ENCODE results near the gene DOCK10. TPM values are rescaled to one million over a fixed set of nuclear protein-coding genes. Genes with fewer than 3 reads are reported as not detected.

Gene DOCK10
- total and polyA plus RNA-seq, 4 donors, result 7.6 to 81.8 (median 42.6) TPM

DNA sequence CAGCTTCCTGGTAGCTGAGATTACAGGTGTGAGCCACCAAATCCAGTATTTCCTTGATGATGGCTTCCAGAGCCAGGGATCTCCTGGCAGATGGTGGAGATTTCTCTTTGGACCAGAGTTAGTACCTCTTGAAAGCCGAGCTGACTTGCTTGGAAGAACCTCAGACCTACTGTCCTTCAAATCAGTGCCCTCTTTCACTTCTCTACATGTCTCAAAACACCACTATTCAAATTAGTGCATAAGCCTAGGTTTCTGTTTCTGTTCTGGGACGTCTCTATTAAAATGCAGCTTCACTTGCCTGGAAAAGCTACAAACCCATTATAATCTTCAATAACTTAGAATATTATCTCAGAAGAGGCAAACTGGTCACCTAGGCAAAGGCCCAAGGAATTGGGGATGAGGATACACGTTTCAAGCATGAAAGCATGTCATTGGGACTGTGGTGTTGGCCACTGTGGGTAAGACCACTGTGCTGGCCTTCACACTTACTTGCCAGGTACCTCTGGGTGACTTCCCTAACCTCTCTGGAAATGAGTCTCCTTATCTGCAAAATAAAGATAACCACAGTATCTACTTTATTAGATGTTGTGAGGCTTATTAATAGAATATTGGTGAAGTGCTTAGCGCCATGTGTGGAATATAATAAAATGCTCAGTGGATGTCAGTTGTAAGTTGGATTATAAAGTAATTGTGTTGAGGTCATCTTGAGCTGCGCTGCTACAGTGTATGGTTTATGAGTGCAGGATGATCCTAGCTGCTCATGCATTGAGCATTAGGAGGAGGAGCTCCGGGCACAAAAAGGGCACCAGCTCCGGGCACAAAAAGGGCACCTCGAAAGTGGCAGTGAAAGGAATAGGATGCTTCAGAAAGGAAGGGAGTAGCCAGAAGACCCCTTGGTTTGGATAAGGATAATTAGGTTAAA is 84.5 kb downstream of the DOCK10 start:
- Histone ChIP-seq H3K27me3 (ENCODE audit: control insufficient read depth in 1 of 2, insufficient read depth in 2 of 2, low read length in 1 of 2) (no peaks in the 10 kb centered on the region), H3K4me3 (ENCODE audit: low read length in 2 of 2) (no peak overlapping the region), H3K36me3 (ENCODE audit: control insufficient read depth in 1 of 2, insufficient read depth in 2 of 2, low read length in 1 of 2) (no peaks in the 10 kb centered on the region), H3K9me3 (ENCODE audit: control insufficient read depth, low read length) (no peaks in the 10 kb centered on the region), H3K4me1 (ENCODE audit: control insufficient read depth in 1 of 2, insufficient read depth in 2 of 2, low read length in 2 of 2) (peaks cover 4 to 14% of the 10 kb centered on the region in 2 donors), H3K27ac (ENCODE audit: low read depth in 1 of 2, low read length in 2 of 2) (peak overlapping the region; percentile 3 to 4)
- peak; percentile 36 for ATAC-seq (ENCODE audit: low FRiP score)
- no peak for DNase-seq
- intact Hi-C loops (cut with DNase I), result no loop called here
- WGBS, 2 donors, result 79 to 80% methylated on average over 8 of the region's 8 CpGs

DNA sequence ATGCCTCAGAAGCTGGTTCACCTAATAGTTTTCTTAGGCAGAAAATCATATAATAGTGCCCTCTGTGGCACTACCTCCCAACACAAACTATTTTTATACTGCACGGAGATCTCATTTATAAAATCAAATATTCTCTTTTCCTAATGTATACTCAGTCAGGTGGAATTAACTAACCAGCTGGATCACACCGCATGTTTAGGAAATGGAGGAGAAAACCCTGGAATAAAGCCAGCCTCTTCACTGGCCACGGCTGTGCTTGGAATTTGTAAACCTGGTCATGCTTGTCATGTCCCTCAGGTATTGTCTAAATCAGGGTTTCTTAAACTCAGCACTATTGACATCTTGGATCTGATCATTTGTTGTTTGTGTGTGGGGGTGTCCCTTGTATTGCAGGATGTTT is 85.6 kb downstream of the DOCK10 start:
- no peak for ATAC-seq (ENCODE audit: low FRiP score)
- intact Hi-C loops (cut with DNase I), result no loop called here
- H3K27ac ChIP-seq (ENCODE audit: low read depth in 1 of 2, low read length in 2 of 2), result no peak overlapping the region
- WGBS, 2 donors, result 88 to 89% methylated on average over 3 of the region's 3 CpGs
- no peak for DNase-seq
- H3K36me3 ChIP-seq (ENCODE audit: control insufficient read depth in 1 of 2, insufficient read depth in 2 of 2, low read length in 1 of 2), result no peaks in the 10 kb centered on the region
- H3K9me3 ChIP-seq (ENCODE audit: control insufficient read depth, low read length), result no peaks in the 10 kb centered on the region
- no peaks in the 10 kb centered on the region for H3K27me3 ChIP-seq (ENCODE audit: control insufficient read depth in 1 of 2, insufficient read depth in 2 of 2, low read length in 1 of 2)
- peaks cover 4 to 16% of the 10 kb centered on the region in 2 donors for H3K4me1 ChIP-seq (ENCODE audit: control insufficient read depth in 1 of 2, insufficient read depth in 2 of 2, low read length in 2 of 2)
- H3K4me3 ChIP-seq (ENCODE audit: low read length in 2 of 2), result no peak overlapping the region

DNA sequence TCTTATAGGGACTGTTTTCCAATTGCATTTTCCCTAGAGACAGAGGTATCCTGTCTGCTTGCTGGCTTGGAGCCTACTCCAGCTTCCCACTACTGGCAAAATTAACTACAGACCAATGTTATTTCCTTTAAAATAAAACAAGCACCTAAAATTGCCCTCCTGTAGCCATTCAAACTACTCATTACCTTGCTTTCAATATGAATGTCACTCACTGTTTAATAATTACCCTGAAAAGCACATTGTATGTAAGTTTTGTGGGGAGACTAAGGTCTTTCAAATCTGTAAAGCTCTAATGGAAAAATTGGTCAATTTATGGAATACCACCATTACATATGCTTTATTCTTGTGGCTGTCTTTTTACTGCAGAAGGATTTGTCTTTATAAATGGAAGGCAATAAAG is 87.3 kb downstream of the DOCK10 start:
- H3K36me3 ChIP-seq (ENCODE audit: control insufficient read depth in 1 of 2, insufficient read depth in 2 of 2, low read length in 1 of 2), result no peaks in the 10 kb centered on the region
- no peaks in the 10 kb centered on the region for H3K9me3 ChIP-seq (ENCODE audit: control insufficient read depth, low read length)
- ATAC-seq (ENCODE audit: low FRiP score) (no peak), DNase-seq (no peak)
- no peaks in the 10 kb centered on the region for H3K27me3 ChIP-seq (ENCODE audit: control insufficient read depth in 1 of 2, insufficient read depth in 2 of 2, low read length in 1 of 2)
- H3K27ac ChIP-seq (ENCODE audit: low read depth in 1 of 2, low read length in 2 of 2), result no peak overlapping the region
- no peak overlapping the region for H3K4me3 ChIP-seq (ENCODE audit: low read length in 2 of 2)
- peaks cover 4 to 17% of the 10 kb centered on the region in 2 donors for H3K4me1 ChIP-seq (ENCODE audit: control insufficient read depth in 1 of 2, insufficient read depth in 2 of 2, low read length in 2 of 2)
- intact Hi-C loops (cut with DNase I), result no loop called here

DNA sequence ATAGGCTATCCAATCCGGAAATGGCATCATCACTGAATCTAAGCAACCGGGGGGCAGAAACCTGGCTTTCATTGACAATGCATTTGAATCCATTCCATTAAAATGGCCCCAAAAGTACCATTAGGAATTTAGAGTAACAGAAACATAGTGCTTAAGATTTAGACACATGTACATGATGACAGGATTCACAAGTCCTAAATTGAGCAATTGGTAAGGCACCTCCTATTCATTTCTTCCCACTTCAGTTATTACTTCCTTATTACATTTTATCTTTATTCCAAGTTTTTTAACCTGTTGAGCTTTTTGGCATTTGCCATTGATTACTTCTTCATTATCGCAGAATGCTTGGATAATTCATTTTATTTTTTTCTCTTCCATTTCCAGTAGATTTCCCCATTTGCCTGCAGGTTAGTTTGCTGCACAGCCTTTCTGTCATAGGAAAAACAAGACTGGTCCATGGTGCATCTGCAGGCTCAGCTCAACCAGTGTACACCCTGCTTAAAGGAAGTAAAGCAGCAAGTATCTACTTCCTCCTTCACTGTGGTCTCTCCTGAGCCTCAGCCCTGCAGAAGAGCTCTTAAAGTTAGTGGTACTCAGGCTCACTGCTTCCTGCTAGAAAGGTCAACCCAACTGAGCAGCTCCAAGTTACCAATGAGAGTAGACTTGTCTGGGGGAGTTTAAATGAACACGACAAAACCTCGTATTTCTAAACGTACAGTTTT is 89.2 kb downstream of the DOCK10 start:
- no peak overlapping the region for H3K4me3 ChIP-seq (ENCODE audit: low read length in 2 of 2)
- 79 to 86% methylated on average over 6 of the region's 6 CpGs for WGBS, 2 donors
- no peak overlapping the region for H3K27ac ChIP-seq (ENCODE audit: low read depth in 1 of 2, low read length in 2 of 2)
- H3K4me1 ChIP-seq (ENCODE audit: control insufficient read depth in 1 of 2, insufficient read depth in 2 of 2, low read length in 2 of 2), result peaks cover 4 to 5% of the 10 kb centered on the region in 2 donors
- H3K36me3 ChIP-seq (ENCODE audit: control insufficient read depth in 1 of 2, insufficient read depth in 2 of 2, low read length in 1 of 2), result no peaks in the 10 kb centered on the region
- intact Hi-C loops (cut with DNase I), result no loop called here
- no peaks in the 10 kb centered on the region for H3K9me3 ChIP-seq (ENCODE audit: control insufficient read depth, low read length)
- H3K27me3 ChIP-seq (ENCODE audit: control insufficient read depth in 1 of 2, insufficient read depth in 2 of 2, low read length in 1 of 2), result no peaks in the 10 kb centered on the region
- DNase-seq (peak in 1 of 2 donors; percentile 54), ATAC-seq (ENCODE audit: low FRiP score) (no peak)

DNA sequence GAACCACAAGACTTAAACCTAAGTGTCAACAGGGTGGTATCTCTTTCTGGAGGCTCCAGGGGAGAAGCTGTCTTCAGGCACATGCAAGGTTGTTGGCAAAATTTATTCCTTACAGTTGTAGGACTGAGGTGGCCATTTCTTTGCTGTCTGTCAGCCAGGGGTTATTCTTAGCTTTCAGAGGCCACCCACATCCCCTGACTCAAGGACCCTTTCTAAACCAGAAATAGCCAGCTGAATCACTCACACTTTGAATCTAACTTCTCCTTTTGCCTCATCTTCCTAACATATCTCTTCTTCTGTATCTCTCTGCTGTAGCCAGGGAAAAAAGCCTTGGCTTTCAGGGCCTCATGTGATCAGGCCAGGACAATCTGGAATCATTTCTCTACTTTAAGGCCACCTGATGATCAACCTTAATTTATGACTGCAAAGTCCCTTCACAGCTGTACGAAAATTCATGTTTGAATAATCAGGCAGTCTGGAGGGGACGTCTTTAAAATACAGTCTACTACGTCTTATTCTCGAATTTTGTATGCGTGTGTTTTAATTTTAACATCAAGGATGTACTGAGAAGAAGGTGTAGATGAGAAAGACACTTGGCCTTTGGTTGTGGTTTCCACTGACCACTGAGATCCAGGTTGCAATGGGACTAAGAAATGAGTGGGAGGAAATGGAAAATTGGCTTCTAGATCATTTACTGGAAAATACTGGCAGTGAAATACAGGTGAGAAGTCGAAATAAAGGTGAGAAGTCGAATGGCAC is 90.4 kb downstream of the DOCK10 start:
- peak overlapping the region in 1 of 2 donors; percentile 23 for H3K27ac ChIP-seq (ENCODE audit: low read depth in 1 of 2, low read length in 2 of 2)
- intact Hi-C loops (cut with DNase I), result no loop called here
- H3K9me3 ChIP-seq (ENCODE audit: control insufficient read depth, low read length), result no peaks in the 10 kb centered on the region
- 96 to 97% methylated on average over 7 of the region's 7 CpGs for WGBS, 2 donors
- DNase-seq, result no peak
- no peak overlapping the region for H3K4me3 ChIP-seq (ENCODE audit: low read length in 2 of 2)
- H3K4me1 ChIP-seq (ENCODE audit: control insufficient read depth in 1 of 2, insufficient read depth in 2 of 2, low read length in 2 of 2), result peaks cover 2 to 5% of the 10 kb centered on the region in 2 donors
- ATAC-seq (ENCODE audit: low FRiP score), result no peak
- H3K27me3 ChIP-seq (ENCODE audit: control insufficient read depth in 1 of 2, insufficient read depth in 2 of 2, low read length in 1 of 2), result no peaks in the 10 kb centered on the region
- H3K36me3 ChIP-seq (ENCODE audit: control insufficient read depth in 1 of 2, insufficient read depth in 2 of 2, low read length in 1 of 2), result no peaks in the 10 kb centered on the region

DNA sequence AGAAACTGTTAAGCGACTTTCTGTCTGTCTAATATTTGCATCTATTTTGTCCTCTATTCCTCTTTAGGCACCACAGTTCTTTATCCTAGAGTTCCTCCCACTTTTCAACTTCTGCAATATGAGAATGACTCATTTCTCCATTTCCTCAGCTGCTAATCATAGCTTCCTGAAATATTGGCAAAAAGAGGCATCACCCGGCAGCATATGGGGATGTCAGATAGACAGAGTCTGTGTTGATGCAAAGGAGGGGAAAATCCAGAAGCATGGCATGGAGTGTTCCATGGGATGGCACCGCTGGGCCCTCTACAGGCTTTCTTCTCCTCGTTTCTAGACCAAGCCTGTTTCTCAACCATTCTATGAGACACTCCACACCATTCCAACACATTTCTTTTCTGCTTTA is 93.4 kb downstream of the DOCK10 start:
- Histone ChIP-seq H3K9me3 (ENCODE audit: control insufficient read depth, low read length) (no peaks in the 10 kb centered on the region), H3K4me1 (ENCODE audit: control insufficient read depth in 1 of 2, insufficient read depth in 2 of 2, low read length in 2 of 2) (peaks cover 2 to 16% of the 10 kb centered on the region in 2 donors), H3K4me3 (ENCODE audit: low read length in 2 of 2) (no peak overlapping the region), H3K27me3 (ENCODE audit: control insufficient read depth in 1 of 2, insufficient read depth in 2 of 2, low read length in 1 of 2) (no peaks in the 10 kb centered on the region), H3K27ac (ENCODE audit: low read depth in 1 of 2, low read length in 2 of 2) (peak overlapping the region; percentile 8 to 14), H3K36me3 (ENCODE audit: control insufficient read depth in 1 of 2, insufficient read depth in 2 of 2, low read length in 1 of 2) (no peaks in the 10 kb centered on the region)
- DNase-seq (peak in 1 of 2 donors; percentile 60), ATAC-seq (ENCODE audit: low FRiP score) (no peak)
- intact Hi-C loops (cut with DNase I), result no loop called here
- 59 to 62% methylated on average over 4 of the region's 4 CpGs for WGBS, 2 donors

DNA sequence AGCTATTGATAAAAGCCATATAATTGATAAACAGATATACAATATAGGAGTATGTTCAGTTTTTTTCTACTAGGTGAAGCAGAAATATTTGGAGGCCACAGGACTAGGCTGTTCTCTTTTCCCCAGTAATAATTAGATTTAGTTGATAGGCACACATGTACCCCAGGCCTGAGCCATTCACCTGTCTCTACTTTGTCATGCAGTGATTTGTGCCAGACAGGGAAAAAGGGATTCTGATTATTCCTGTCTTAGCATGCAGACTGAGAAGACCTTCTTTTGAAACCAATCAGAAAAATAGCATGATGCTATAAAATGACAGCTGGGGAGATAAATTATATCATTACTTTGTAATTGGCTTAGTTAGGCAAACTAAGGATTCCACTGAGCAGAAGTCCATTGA is 94.3 kb downstream of the DOCK10 start:
- Histone ChIP-seq H3K9me3 (ENCODE audit: control insufficient read depth, low read length) (no peaks in the 10 kb centered on the region), H3K36me3 (ENCODE audit: control insufficient read depth in 1 of 2, insufficient read depth in 2 of 2, low read length in 1 of 2) (no peaks in the 10 kb centered on the region), H3K4me3 (ENCODE audit: low read length in 2 of 2) (no peak overlapping the region), H3K4me1 (ENCODE audit: control insufficient read depth in 1 of 2, insufficient read depth in 2 of 2, low read length in 2 of 2) (peaks cover 0 to 16% of the 10 kb centered on the region in 2 donors), H3K27ac (ENCODE audit: low read depth in 1 of 2, low read length in 2 of 2) (no peak overlapping the region), H3K27me3 (ENCODE audit: control insufficient read depth in 1 of 2, insufficient read depth in 2 of 2, low read length in 1 of 2) (no peaks in the 10 kb centered on the region)
- intact Hi-C loops (cut with DNase I), result no loop called here
- DNase-seq (no peak), ATAC-seq (ENCODE audit: low FRiP score) (no peak)

DNA sequence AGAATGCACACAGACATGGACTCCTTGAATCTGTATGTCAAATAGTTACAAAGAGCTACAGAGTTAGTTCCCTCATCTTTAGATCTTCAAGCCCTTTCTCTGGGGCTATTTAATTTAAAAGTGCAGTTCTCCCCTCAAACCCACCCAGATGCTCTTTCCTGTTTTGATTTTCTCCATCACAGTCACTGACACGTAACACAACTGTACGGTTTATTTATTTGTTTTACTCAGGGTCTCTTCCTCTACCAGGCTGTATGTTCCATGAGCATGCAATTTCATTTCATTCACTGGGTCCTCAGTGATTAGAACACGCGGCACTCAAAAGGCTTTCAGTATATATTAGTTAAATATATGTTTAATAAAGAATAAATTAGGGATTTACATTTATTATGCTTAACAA is 94.7 kb downstream of the DOCK10 start:
- Histone ChIP-seq H3K27ac (ENCODE audit: low read depth in 1 of 2, low read length in 2 of 2) (no peak overlapping the region), H3K9me3 (ENCODE audit: control insufficient read depth, low read length) (no peaks in the 10 kb centered on the region), H3K27me3 (ENCODE audit: control insufficient read depth in 1 of 2, insufficient read depth in 2 of 2, low read length in 1 of 2) (no peaks in the 10 kb centered on the region), H3K4me1 (ENCODE audit: control insufficient read depth in 1 of 2, insufficient read depth in 2 of 2, low read length in 2 of 2) (peaks cover 0 to 16% of the 10 kb centered on the region in 2 donors), H3K4me3 (ENCODE audit: low read length in 2 of 2) (no peak overlapping the region), H3K36me3 (ENCODE audit: control insufficient read depth in 1 of 2, insufficient read depth in 2 of 2, low read length in 1 of 2) (no peaks in the 10 kb centered on the region)
- no peak for ATAC-seq (ENCODE audit: low FRiP score)
- WGBS, 2 donors, result 92 to 94% methylated on average over 4 of the region's 4 CpGs
- intact Hi-C loops (cut with DNase I), result no loop called here
- DNase-seq, result no peak

Measured in aorta (tissue), 5 donors.